Omental fat pad (tissue), 4 donors: ENCODE results near the gene DENND1B. TPM values are rescaled to one million over a fixed set of nuclear protein-coding genes. Genes with fewer than 3 reads are reported as not detected.

Experiments
- ATAC-seq: fragments of 150-250 bp; one replicate; pipeline ENCODE4 v1.9.1; 2016; ENCODE audit warnings: mild to moderate bottlenecking, moderate library complexity; ENCODE audit not compliant: low FRiP score
- DNase-seq: peaks from one replicate; pipeline ENCODE4 v3.0.0-alpha.2; 2019; ENCODE audit warnings: low spot score
- CTCF ChIP-seq, 3 donors: fragments of 450-650 bp; IDR thresholded peaks; one replicate each; pipeline ENCODE4 v1.5.1; 2016 to 2017; ENCODE audit warnings: antibody characterized with exemption in 3 of 3, mild to moderate bottlenecking in 3 of 3, moderate library complexity in 2 of 3
- total RNA-seq, 4 donors: library from RNA; depleted of rRNA; stranded (reverse); fragments of >200 nt; gene quantifications; one replicate each; pipeline ENCODE4 v1.1.0, GENCODE V29; 2016

The DENND1B gene
- total RNA-seq, 4 donors from 2014 or later, result 8.3 to 16.6 (median 11.1) TPM

DNA sequence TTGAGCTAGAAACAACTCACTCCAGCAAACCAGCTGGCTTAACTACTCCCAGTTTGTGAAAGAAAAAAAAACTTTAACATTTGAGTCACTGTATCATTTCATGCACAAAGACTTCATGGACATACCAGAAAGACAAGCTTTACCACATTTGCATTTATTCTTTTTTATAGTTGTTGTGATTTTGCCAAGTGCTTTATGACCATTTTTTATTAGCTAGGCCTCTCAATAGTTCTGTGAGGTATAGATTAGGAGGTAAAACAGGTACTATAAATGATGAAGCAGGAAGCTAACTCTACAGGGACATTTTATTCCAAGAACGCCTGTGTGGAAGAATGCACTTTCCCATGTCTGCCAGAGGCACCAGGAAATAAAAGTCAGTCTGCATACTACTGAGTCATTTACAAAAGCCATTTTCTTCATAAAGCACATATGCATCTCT lies 8.2 kb upstream of the DENND1B start:
- ATAC-seq (no peak), DNase-seq (no peak)
- no peak for TF ChIP-seq CTCF (IDR thresholded peaks at IDR 0.05)

GRCh38 chr1:197782722-197783360 lies 7.6 kb upstream of the DENND1B start:
- ATAC-seq (no peak), DNase-seq (no peak)
- no peak for TF ChIP-seq CTCF (IDR thresholded peaks at IDR 0.05)

DNA sequence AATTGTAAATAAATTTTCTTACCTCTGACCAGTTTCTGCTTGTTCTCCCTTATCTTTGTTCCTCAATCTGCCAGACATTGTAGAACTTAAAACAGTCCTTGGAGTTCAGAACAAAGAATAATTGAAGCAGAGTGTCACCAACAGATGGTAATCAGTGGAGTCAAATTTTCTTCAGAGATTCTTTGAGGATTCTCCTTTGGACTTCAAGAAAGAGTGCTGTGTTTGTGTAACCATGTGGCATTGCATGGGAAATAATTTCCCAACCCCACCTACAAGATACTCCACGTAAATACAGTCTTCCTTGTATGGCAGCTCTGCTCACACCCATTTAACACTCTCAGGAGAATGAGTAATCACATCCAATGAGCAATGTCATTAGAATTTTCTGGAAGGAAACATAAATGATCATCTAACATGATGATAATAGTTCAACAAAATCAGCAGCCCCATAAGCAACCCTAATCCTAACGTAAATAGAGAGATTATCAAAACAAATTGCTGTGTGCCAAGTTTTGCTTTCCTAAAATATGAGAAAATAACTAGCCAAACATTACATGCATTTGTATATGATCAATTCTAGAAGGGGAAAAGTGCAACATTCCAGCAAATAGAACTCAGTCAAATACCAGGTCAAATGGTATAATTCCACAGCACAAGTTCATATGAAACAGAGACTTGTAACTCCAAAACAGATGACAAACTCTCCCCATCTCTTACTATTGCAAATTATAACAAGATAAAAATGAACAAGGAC lies 6.9 kb upstream of the DENND1B start:
- TF ChIP-seq CTCF (IDR thresholded peaks at IDR 0.05), result no peak
- DNase-seq (no peak), ATAC-seq (no peak)

DNA sequence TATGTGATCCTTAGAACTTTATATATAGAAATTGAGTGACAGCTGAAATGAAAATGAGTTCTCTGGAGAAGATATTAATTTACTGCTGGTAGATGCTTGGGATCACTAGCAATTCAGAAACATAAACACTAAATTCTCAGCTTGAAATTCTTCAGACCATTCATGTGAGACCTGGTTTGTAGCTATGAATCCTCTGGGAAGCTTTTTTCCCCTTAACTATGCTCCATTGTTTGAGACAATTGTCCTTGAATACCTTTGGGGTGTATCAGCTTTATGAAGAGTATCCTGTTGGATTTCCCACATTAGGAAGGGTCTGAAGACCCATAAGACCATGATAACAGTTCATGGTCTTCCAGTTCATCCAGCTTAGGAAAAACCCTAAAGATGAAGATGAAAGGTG lies 4.6 kb upstream of the DENND1B start:
- no peak for DNase-seq
- TF ChIP-seq CTCF (IDR thresholded peaks at IDR 0.05), result no peak
- no peak for ATAC-seq

- ATAC-seq, result no peak
- TF ChIP-seq CTCF (IDR thresholded peaks at IDR 0.05), result no peak
- DNase-seq, result no peak
These were observed 3.2 kb upstream of the DENND1B start for GRCh38 chr1:197778366-197778945.

GRCh38 chr1:197776351-197777105 lies 1.2 kb upstream of the DENND1B start:
- DNase-seq, result no peak
- no peak for TF ChIP-seq CTCF (IDR thresholded peaks at IDR 0.05)
- peak; percentile 65 for ATAC-seq
